MM.1S (cell line): ENCODE data around the gene RMND1.
"Not testable (repeated sequence)": the region's sequence is repeated elsewhere in the genome, so short reads cannot be mapped to it uniquely, and the experiment has no call there.

Experiments
- DNase-seq: peaks from one replicate; pipeline ENCODE4 v3.0.0-alpha.2; 2015
- H2AFZ ChIP-seq: fragments of 300-600 bp; sonication (generic); 2 replicates; pipeline ENCODE4 v1.6.0; 2016; ENCODE audit warnings: antibody characterized with exemption, low read length
- H3F3A ChIP-seq: fragments of 300-600 bp; sonication (generic); 2 replicates; pipeline ENCODE4 v1.6.1; 2016; ENCODE audit warnings: mild to moderate bottlenecking, antibody characterized with exemption, low read length, moderate library complexity, mixed read lengths; ENCODE audit not compliant: insufficient read depth
- H3K27ac ChIP-seq: fragments of 300-600 bp; sonication (generic); 2 replicates; pipeline ENCODE4 v1.5.1; 2016; ENCODE audit warnings: mild to moderate bottlenecking, low read length
- H3K27me3 ChIP-seq: fragments of 300-600 bp; sonication (generic); replicated peaks from 2 replicates; pipeline ENCODE4 v1.6.0; 2016; ENCODE audit warnings: low read length; ENCODE audit not compliant: insufficient read depth
- H3K36me3 ChIP-seq: fragments of 300-600 bp; sonication (generic); replicated peaks from 2 replicates; pipeline ENCODE4 v1.6.1; 2016; ENCODE audit warnings: mild to moderate bottlenecking, low read length, mixed read lengths; ENCODE audit not compliant: insufficient read depth
- H3K4me1 ChIP-seq: fragments of 300-600 bp; sonication (generic); 2 replicates; pipeline ENCODE4 v1.6.1; 2016; ENCODE audit warnings: low read length, mixed read lengths
- H3K4me2 ChIP-seq: fragments of 300-600 bp; sonication (generic); 2 replicates; pipeline ENCODE4 v1.6.0; 2016; ENCODE audit warnings: low read depth, low read length
- H3K4me3 ChIP-seq: fragments of 300-600 bp; sonication (generic); 2 replicates; pipeline ENCODE4 v1.5.1; 2016; ENCODE audit warnings: low read length, mixed read lengths
- H3K79me2 ChIP-seq: fragments of 300-600 bp; sonication (generic); 2 replicates; pipeline ENCODE4 v1.6.1; 2016; ENCODE audit warnings: mixed run types, low read length, mixed read lengths
- H3K9ac ChIP-seq: fragments of 300-600 bp; sonication (generic); 2 replicates; pipeline ENCODE4 v1.6.1; 2016; ENCODE audit warnings: low read length, mixed read lengths
- H3K9me2 ChIP-seq: fragments of 300-600 bp; sonication (generic); replicated peaks from 2 replicates; pipeline ENCODE4 v1.6.1; 2016; ENCODE audit warnings: mild to moderate bottlenecking, low read length, mixed read lengths; ENCODE audit not compliant: insufficient read depth
- H3K9me3 ChIP-seq: fragments of 300-600 bp; sonication (generic); replicated peaks from 2 replicates; pipeline ENCODE4 v1.6.1; 2016; ENCODE audit warnings: mild to moderate bottlenecking, low read length, mixed read lengths; ENCODE audit not compliant: insufficient read depth
- H4K20me1 ChIP-seq: fragments of 300-600 bp; sonication (generic); 2 replicates; pipeline ENCODE4 v1.6.1; 2016; ENCODE audit warnings: mild to moderate bottlenecking, low read length, moderate library complexity, mixed read lengths; ENCODE audit not compliant: insufficient read depth
- CTCF ChIP-seq: fragments of 300-600 bp; sonication (generic); IDR thresholded peaks from 2 replicates; pipeline ENCODE4 v1.5.1; 2016; ENCODE audit warnings: antibody characterized with exemption, low read length, mixed read lengths
- EZH2 ChIP-seq: fragments of 300-600 bp; sonication (generic); optimal IDR thresholded peaks from 2 replicates; pipeline ENCODE3; 2017; ENCODE audit warnings: low read depth, mild to moderate bottlenecking, antibody characterized with exemption, low read length, mixed read lengths
- EZH2phosphoT487 ChIP-seq: fragments of 300-600 bp; sonication (generic); IDR thresholded peaks from 2 replicates; pipeline ENCODE4 v1.6.1; 2018; ENCODE audit warnings: antibody characterized with exemption, low read length

RMND1 gene

GRCh38 chr6:151385177-151385576 lies 66.7 kb downstream of the RMND1 start:
- TF ChIP-seq EZH2phosphoT487 (no peak), CTCF (no peak), EZH2 (no peak)
- Histone ChIP-seq H3F3A (peaks cover 20% of the 10 kb centered on the region), H3K4me1 (no peaks in the 10 kb centered on the region), H3K4me2 (peak overlapping the region; percentile 41; the same call in 1 of the 2 replicates), H4K20me1 (no peaks in the 10 kb centered on the region), H3K27me3 (no peaks in the 10 kb centered on the region), H3K4me3 (no peak overlapping the region), H3K27ac (no peak overlapping the region), H3K9me2 (no peaks in the 10 kb centered on the region), H3K9ac (no peak overlapping the region), H3K36me3 (no peaks in the 10 kb centered on the region), H3K9me3 (no peaks in the 10 kb centered on the region), H3K79me2 (peaks cover 80% of the 10 kb centered on the region), H2AFZ (no peak overlapping the region)
- DNase-seq, result peak; percentile 21

GRCh38 chr6:151384151-151384550 lies 67.8 kb downstream of the RMND1 start:
- no peak for DNase-seq
- Histone ChIP-seq H3F3A (peaks cover 13% of the 10 kb centered on the region), H3K4me3 (no peak overlapping the region), H3K9me2 (no peaks in the 10 kb centered on the region), H3K27ac (no peak overlapping the region), H3K36me3 (no peaks in the 10 kb centered on the region), H3K79me2 (peaks cover 86% of the 10 kb centered on the region), H4K20me1 (no peaks in the 10 kb centered on the region), H3K9me3 (no peaks in the 10 kb centered on the region), H3K4me2 (no peak overlapping the region), H3K27me3 (no peaks in the 10 kb centered on the region), H3K9ac (no peak overlapping the region), H2AFZ (no peak overlapping the region), H3K4me1 (no peaks in the 10 kb centered on the region)
- TF ChIP-seq EZH2phosphoT487, result no peak
- no peak for TF ChIP-seq EZH2
- no peak for TF ChIP-seq CTCF

DNA sequence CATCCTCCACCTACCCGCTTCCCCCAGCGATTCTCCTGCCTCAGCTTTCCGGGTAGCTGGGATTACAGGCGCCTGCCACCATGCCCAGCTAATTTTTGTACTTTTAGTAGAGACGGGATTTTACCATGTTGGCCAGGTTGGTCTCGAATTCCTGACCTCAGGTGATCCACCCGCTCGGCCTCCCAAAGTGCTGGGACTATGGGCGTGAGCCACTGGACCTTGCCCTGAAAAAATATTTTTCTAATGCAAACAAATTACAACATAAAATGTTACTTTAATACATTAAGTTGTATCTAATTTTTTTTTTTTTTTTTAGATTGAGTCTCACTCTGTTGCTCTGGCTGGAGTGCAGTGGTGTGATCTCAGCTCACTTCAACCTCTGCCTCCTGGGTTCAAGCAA lies 69.3 kb downstream of the RMND1 start:
- not testable (repeated sequence) for H3K4me3 ChIP-seq, H3K9me3 ChIP-seq, H3K4me2 ChIP-seq, DNase-seq, H2AFZ ChIP-seq, H3K4me1 ChIP-seq, H3K9me2 ChIP-seq, H3K9ac ChIP-seq, H3K27me3 ChIP-seq, H4K20me1 ChIP-seq, H3K36me3 ChIP-seq, H3K27ac ChIP-seq
- Histone ChIP-seq H3K79me2 (peaks cover 85% of the 10 kb centered on the region), H3F3A (peaks cover 11% of the 10 kb centered on the region)

DNA sequence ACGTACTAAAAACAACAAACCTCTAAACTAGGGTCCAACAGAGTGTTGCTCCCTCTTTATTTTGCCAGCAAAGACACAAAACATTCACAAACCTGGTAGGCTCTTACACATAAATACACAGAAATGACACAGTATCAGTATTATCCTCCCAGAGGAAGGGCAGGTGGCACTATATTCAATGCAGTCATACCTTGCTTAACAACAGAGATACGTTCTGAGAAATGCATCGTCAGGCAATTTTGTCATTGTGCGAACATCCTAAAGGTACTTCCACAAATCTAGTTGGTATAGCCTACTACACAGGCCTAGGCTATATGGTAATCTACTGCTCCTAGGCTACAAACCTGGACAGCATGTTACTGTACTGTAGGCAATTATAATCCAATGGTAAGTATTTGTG lies 70.2 kb downstream of the RMND1 start:
- DNase-seq, result no peak
- Histone ChIP-seq H3K27ac (no peak overlapping the region), H3K4me1 (0 out of 2 replicates have a peak, but pooled peaks cover 1% of the 10 kb centered on the region), H3K4me2 (no peak overlapping the region), H2AFZ (no peak overlapping the region), H3K9ac (no peak overlapping the region), H4K20me1 (no peaks in the 10 kb centered on the region), H3K27me3 (no peaks in the 10 kb centered on the region), H3K36me3 (no peaks in the 10 kb centered on the region), H3K9me2 (no peaks in the 10 kb centered on the region), H3F3A (peaks cover 11% of the 10 kb centered on the region), H3K4me3 (no peak overlapping the region), H3K9me3 (no peaks in the 10 kb centered on the region), H3K79me2 (peaks cover 82% of the 10 kb centered on the region)
- TF ChIP-seq EZH2 (no peak), CTCF (no peak), EZH2phosphoT487 (no peak)
